GM10248 (cell line): Measurements from ENCODE around the gene PTPN4.
"Not testable (repeated sequence)": the region's sequence is repeated elsewhere in the genome, so short reads cannot be mapped to it uniquely, and the experiment has no call there.

Experiments
- CTCF ChIA-PET: fragments of 300-600 bp; sonication (Branson Sonifier 250); formaldehyde crosslinking; extraction: SDS; loops from one replicate; lab custom pipeline; 2021; ENCODE audit warnings: antibody characterized with exemption; lab: Yijun Ruan, JAX
- POLR2A ChIA-PET: fragments of 350-650 bp; sonication (Branson Sonifier 250); formaldehyde crosslinking; extraction: SDS; loops from one replicate; lab custom pipeline; 2020; ENCODE audit warnings: antibody characterized with exemption; lab: Yijun Ruan, JAX
- DNase-seq: peaks from one replicate; pipeline ENCODE4 v3.0.0; 2012; ENCODE audit errors: extremely low spot score
- TF ChIP-seq, protein P1 (sequence below): IDR thresholded peaks from 2 replicates; pipeline ENCODE4 v1.5.1; 2012; ENCODE audit warnings: mild to moderate bottlenecking, low read depth; ENCODE audit errors: extremely low read depth, missing control alignments, control extremely low read depth

Gene PTPN4

DNA sequence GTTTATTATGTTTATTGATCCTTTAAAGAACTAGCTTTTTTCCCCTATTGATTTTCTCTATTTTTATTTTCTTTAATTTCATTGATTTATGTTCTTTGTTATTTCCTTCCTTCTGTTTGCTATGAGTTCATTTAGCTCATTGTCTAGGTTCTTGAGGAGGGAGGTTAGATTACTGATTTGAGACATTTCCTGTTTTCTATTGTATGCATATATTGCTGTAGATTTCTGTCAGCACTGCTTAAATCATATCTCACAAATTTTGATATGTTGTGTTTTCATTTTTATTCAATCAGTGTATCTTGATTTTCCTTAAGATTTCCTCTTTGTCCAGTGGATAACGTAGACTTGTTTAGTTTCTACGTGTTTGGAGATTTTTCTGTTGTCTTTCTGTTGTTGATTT is 43.4 kb downstream of the PTPN4 start:
- no peak for DNase-seq
- TF ChIP-seq, protein P1, sequence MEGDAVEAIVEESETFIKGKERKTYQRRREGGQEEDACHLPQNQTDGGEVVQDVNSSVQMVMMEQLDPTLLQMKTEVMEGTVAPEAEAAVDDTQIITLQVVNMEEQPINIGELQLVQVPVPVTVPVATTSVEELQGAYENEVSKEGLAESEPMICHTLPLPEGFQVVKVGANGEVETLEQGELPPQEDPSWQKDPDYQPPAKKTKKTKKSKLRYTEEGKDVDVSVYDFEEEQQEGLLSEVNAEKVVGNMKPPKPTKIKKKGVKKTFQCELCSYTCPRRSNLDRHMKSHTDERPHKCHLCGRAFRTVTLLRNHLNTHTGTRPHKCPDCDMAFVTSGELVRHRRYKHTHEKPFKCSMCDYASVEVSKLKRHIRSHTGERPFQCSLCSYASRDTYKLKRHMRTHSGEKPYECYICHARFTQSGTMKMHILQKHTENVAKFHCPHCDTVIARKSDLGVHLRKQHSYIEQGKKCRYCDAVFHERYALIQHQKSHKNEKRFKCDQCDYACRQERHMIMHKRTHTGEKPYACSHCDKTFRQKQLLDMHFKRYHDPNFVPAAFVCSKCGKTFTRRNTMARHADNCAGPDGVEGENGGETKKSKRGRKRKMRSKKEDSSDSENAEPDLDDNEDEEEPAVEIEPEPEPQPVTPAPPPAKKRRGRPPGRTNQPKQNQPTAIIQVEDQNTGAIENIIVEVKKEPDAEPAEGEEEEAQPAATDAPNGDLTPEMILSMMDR, result no peak
- CTCF ChIA-PET, result interaction anchor here (1.2 kb wide), 2 partner anchors 23 to 37 kb away, joined by 3 to 4 read pairs; no protein-coding TSS in a partner anchor
- POLR2A ChIA-PET, result no interaction called here

DNA sequence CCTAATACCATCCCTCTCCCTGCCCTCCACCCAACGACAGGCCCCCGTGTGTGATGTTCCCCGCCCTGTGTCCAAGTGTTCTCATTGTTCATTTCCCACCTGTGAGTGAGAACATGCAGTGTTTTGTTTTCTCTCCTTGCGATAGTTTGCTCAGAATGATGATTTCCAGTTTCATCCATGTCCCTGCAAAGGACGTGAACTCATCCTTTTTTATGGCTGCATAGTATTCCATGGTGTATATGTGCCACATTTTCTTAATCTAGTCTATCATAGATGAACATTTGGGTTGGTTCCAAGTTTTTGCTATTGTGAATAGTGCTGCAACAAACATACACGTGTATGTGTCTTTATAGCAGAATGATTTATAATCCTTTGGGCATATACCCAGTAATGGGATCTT is 44.7 kb downstream of the PTPN4 start:
- CTCF ChIA-PET, DNase-seq, POLR2A ChIA-PET: not testable (repeated sequence)

DNA sequence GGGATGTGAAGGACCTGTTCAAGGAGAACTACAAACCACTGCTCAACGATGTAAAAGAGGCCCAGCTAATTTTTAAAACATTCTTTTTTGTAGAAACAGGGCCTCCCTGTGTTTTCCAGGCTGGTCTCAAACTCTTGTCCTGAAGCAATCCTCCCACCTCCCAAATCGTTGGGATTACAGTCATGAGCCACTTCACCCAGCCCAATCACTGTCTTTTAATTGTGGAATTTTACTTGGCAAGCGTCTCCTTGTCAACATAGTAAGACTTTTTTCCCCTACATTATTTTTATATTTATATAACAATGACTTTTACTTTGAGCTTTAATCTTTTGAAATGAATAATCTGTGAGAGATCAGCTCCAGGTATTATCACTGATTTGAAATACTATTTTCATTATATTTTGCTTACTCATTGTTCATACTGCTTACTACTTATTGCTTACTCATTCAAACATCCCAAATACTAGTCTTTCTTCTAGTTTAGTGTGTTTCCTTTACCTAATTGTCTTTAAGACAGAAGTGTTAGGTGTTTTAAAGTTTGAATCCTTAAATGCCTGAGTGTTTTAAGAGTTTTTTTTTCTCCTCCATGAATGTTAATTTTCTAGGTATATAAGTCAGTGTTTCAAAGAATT is 48.9 kb downstream of the PTPN4 start:
- ChIA-PET POLR2A (no interaction called here), CTCF (interaction anchor here (1.3 kb wide), 1 partner anchor 43 kb away, joined by 3 read pairs; no protein-coding TSS in a partner anchor)
- TF ChIP-seq, protein P1, result no peak
- no peak for DNase-seq

DNA sequence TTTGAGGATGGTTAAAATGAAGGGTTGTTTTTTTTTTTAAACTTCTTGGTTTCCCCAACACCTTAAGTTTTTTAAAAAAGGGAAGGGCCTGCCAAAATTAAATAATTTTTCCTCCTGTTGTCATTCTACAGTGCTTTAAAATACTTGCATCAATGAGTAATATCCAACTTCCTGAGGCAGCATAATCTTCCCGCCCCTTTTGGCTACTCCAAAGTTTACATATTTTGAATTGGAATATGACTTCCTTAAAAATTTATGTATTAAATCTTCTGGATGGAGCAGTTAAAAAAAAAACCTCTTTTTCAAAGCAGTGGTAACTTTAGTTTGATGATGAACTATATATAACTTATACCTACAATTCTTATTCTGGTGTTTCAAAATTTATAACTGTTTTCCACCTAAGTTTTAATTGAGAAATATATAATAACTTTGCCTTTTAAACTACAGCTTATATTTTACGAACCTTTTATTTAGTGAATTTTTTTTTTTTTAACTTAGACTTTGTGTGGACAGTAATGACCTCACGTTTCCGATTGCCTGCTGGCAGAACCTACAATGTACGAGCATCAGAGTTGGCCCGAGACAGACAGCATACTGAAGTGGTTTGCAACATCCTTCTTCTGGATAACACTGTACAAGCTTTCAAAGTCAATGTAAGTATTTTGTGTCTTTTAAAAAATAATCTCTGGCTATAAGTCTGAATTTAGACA is 49.8 kb downstream of the PTPN4 start:
- POLR2A ChIA-PET, result no interaction called here
- CTCF ChIA-PET, result interaction anchor here (1.2 kb wide), 1 partner anchor 15 kb away, joined by 3 read pairs; no protein-coding TSS in a partner anchor
- no peak for DNase-seq
- TF ChIP-seq, protein P1, result no peak

DNA sequence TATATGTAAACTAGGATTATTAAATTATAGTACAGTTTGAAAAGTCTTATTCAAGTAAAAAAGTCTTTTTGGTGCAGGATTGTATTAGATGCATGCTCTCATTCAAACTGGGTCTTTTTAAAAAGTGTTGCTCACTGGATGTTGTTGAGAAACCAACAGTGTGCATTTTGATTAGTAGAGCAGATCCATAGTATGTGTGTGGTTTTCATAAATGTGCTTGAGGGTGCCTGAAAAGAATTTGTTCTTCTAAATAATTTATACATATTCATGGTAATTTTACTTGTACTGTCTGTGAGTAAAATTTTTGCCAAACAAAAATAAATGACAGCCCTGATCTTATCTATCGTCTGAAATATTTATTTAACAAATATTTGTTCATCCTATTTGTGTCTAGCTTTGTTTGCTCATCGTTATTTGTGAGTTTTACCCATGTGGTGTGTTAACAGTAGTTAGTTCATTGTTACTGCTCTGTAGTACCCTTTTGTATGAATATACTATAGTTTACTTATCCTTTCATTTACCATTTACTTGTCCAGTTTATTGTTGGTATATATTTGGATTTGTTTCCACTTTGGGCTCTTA is 50.4 kb downstream of the PTPN4 start:
- DNase-seq, result no peak
- TF ChIP-seq, protein P1, result no peak
- POLR2A ChIA-PET, result no interaction called here
- CTCF ChIA-PET, result interaction anchor here (1.2 kb wide), 1 partner anchor 15 kb away, joined by 3 read pairs; no protein-coding TSS in a partner anchor

DNA sequence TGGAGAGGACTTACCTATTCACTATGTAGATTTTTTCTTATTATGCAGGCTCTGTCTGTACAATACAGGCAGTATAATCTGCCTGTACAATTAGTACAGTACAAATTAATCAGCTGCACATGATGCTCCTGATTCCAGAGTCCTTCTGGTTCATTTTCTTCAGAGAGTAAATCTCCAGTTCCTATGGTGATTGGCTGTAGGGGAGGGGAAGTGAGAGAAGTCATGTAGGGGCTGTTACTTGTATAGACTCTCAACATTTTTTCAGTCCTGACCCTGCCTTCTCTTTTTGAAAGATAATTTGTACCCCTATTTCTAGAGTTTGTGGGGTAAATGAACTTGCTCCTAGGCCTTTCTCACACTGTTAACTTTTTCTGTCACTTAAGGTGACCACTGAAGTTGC is 54.5 kb downstream of the PTPN4 start:
- ChIA-PET POLR2A (no interaction called here), CTCF (interaction anchor here (1.9 kb wide), 1 partner anchor 36 kb away, joined by 4 read pairs; no protein-coding TSS in a partner anchor)
- no peak for DNase-seq
- TF ChIP-seq, protein P1, result no peak
